OCI-LY1 (cell line): ENCODE data around the gene DGCR8.

Experiments used
- H2AFZ ChIP-seq: fragments of 200-600 bp; sonication (generic), shearing (Covaris generic); 2 replicates; pipeline ENCODE4 v1.6.0; 2014; ENCODE audit warnings: antibody characterized with exemption, mild to moderate bottlenecking, low read length
- H3F3A ChIP-seq: fragments of 200-600 bp; sonication (generic), shearing (Covaris generic); 2 replicates; pipeline ENCODE4 v1.6.0; 2014; ENCODE audit warnings: mild to moderate bottlenecking, antibody characterized with exemption, low read length, moderate library complexity; ENCODE audit not compliant: insufficient read depth
- H3K27ac ChIP-seq: fragments of 200-600 bp; sonication (generic); 2 replicates; pipeline ENCODE4 v1.5.1; 2014; ENCODE audit warnings: low read length, mixed run types, mild to moderate bottlenecking, low read depth; ENCODE audit not compliant: poor library complexity, severe bottlenecking
- H3K27me3 ChIP-seq: fragments of 200-600 bp; sonication (generic); 2 replicates; pipeline ENCODE4 v1.6.0; 2014; ENCODE audit warnings: antibody characterized with exemption, mild to moderate bottlenecking, low read length, moderate library complexity; ENCODE audit not compliant: insufficient read depth
- H3K36me3 ChIP-seq: fragments of 200-600 bp; sonication (generic); 2 replicates; pipeline ENCODE4 v1.6.1; 2014; ENCODE audit warnings: mild to moderate bottlenecking, antibody characterized with exemption, low read length, moderate library complexity, mixed read lengths; ENCODE audit not compliant: insufficient read depth
- H3K4me1 ChIP-seq: fragments of 200-600 bp; sonication (generic); 2 replicates; pipeline ENCODE4 v1.5.1; 2014; ENCODE audit warnings: mild to moderate bottlenecking, low read length, moderate library complexity; ENCODE audit not compliant: insufficient read depth, severe bottlenecking
- H3K4me2 ChIP-seq: fragments of 200-600 bp; sonication (generic), shearing (Covaris generic); 2 replicates; pipeline ENCODE4 v1.6.1; 2014; ENCODE audit warnings: low read length
- H3K4me3 ChIP-seq: fragments of 200-600 bp; sonication (generic); 2 replicates; pipeline ENCODE4 v1.5.1; 2014; ENCODE audit warnings: low read length, low read depth, mild to moderate bottlenecking, mixed read lengths; ENCODE audit not compliant: poor library complexity, severe bottlenecking
- H3K79me2 ChIP-seq: fragments of 200-600 bp; shearing (Covaris generic); 2 replicates; pipeline ENCODE4 v1.6.1; 2016; ENCODE audit warnings: mixed run types, low read length, mixed read lengths; ENCODE audit not compliant: insufficient read depth
- H3K9ac ChIP-seq: fragments of 200-600 bp; sonication (generic), shearing (Covaris generic); 2 replicates; pipeline ENCODE4 v1.6.1; 2014; ENCODE audit warnings: mild to moderate bottlenecking, low read length, mixed read lengths
- H3K9me2 ChIP-seq: fragments of 200-600 bp; sonication (generic), shearing (Covaris generic); 2 replicates; pipeline ENCODE4 v1.6.1; 2014; ENCODE audit warnings: low read depth, mild to moderate bottlenecking, low read length, mixed read lengths
- H3K9me3 ChIP-seq: fragments of 200-600 bp; shearing (Covaris generic); 2 replicates; pipeline ENCODE4 v1.6.1; 2014; ENCODE audit warnings: low read length, mixed read lengths
- H4K20me1 ChIP-seq: fragments of 200-600 bp; sonication (generic), shearing (Covaris generic); 2 replicates; pipeline ENCODE4 v1.6.0; 2016; ENCODE audit warnings: mild to moderate bottlenecking, low read length; ENCODE audit not compliant: insufficient read depth
- EZH2 ChIP-seq: fragments of 200-600 bp; sonication (generic), shearing (Covaris generic); IDR thresholded peaks from 2 replicates; pipeline ENCODE4 v1.8.0; 2017; ENCODE audit warnings: borderline replicate concordance, mixed run types, mild to moderate bottlenecking, antibody characterized with exemption, low read length, moderate library complexity, mixed read lengths
- TF ChIP-seq, protein P1 (sequence below): fragments of 200-600 bp; sonication (generic), shearing (Covaris generic); IDR thresholded peaks from 2 replicates; pipeline ENCODE4 v1.5.1; 2017; ENCODE audit warnings: mild to moderate bottlenecking, antibody characterized with exemption, low read length, moderate library complexity, mixed read lengths

DGCR8 gene

DNA sequence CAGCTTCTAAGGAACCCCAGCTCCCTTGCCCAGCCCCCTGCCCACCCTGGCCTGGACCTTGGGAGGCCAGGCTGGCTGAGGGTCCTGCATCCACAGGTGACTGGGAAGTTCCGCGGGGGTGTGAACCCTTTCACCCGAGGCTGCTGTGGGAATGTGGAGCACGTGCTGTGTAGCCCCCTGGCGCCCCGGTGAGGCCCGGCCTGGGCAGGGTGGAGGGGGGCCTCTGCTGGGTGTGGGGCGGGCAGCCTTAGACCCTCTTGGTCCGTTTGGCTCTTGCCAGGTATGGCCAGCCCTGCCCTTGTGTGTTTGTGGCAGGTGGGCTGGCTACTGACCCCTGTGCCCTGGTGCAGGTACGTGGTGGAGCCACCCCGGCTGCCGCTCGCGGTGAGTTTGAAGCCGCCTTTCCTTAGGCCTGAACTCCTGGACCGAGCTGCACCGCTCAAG lies 60.5 kb downstream of the DGCR8 start:
- Histone ChIP-seq H3K27me3 (no peaks in the 10 kb centered on the region), H3K4me2 (no peak overlapping the region), H3K9me3 (no peaks in the 10 kb centered on the region), H3K27ac (no peak overlapping the region), H3K4me1 (peaks cover 10% of the 10 kb centered on the region), H3K36me3 (no peaks in the 10 kb centered on the region), H3K9me2 (no peaks in the 10 kb centered on the region), H2AFZ (no peak overlapping the region), H3K4me3 (no peak overlapping the region), H3K79me2 (no peaks in the 10 kb centered on the region), H3K9ac (no peak overlapping the region), H3F3A (no peaks in the 10 kb centered on the region), H4K20me1 (no peaks in the 10 kb centered on the region)
- TF ChIP-seq, protein P1, sequence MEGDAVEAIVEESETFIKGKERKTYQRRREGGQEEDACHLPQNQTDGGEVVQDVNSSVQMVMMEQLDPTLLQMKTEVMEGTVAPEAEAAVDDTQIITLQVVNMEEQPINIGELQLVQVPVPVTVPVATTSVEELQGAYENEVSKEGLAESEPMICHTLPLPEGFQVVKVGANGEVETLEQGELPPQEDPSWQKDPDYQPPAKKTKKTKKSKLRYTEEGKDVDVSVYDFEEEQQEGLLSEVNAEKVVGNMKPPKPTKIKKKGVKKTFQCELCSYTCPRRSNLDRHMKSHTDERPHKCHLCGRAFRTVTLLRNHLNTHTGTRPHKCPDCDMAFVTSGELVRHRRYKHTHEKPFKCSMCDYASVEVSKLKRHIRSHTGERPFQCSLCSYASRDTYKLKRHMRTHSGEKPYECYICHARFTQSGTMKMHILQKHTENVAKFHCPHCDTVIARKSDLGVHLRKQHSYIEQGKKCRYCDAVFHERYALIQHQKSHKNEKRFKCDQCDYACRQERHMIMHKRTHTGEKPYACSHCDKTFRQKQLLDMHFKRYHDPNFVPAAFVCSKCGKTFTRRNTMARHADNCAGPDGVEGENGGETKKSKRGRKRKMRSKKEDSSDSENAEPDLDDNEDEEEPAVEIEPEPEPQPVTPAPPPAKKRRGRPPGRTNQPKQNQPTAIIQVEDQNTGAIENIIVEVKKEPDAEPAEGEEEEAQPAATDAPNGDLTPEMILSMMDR = no peak
- TF ChIP-seq EZH2 = no peak

DNA sequence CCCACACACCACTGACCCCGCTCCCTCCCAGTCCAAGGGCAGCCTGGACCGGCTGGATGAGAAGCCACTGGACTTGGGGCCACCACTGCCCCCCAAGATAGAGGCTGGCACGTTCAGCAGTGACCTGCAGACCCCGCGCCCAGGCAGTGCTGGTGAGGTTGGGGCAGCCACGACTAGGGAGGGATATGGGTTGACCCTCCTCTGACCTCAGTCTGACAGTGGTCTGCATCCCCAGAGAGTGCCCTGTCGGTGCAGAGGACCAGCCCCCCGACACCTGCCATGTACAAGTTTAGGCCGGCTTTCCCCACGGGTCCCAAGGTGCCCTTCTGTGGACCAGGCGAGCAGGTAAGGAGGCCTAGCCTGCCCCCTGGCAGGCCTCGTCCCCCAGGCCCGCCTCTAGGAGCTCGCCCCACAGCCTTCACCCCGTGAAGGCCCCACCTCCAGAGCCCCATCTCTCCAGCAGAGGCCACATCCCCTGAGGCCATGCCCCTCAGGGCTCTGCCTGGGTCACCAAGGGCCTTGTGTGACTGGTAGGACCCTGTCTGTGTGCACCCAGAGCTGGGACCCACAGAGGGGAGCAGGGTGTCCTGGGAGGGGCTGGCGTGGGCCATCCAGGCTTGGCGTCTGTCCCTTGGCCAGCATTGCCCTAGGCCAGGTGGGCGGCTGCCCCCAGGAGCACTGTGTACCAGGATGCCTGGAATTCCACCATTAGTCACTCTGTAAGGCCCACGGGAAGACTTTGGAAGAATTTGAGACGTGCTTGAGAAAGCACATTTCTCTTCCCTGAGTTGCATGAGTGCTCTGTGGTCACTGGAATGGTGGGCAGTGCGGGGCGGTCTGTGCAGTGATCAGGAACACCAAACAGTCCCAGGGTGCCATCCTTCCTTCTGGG lies 61.4 kb downstream of the DGCR8 start:
- Histone ChIP-seq H3K9me3 (no peaks in the 10 kb centered on the region), H3K9ac (no peak overlapping the region), H4K20me1 (no peaks in the 10 kb centered on the region), H3F3A (no peaks in the 10 kb centered on the region), H3K4me1 (peaks cover under 1% of the 10 kb centered on the region), H3K27me3 (no peaks in the 10 kb centered on the region), H3K79me2 (no peaks in the 10 kb centered on the region), H3K4me2 (no peak overlapping the region), H3K36me3 (no peaks in the 10 kb centered on the region), H3K4me3 (no peak overlapping the region), H3K9me2 (no peaks in the 10 kb centered on the region), H2AFZ (no peak overlapping the region), H3K27ac (no peak overlapping the region)
- TF ChIP-seq, protein P1 = no peak
- TF ChIP-seq EZH2 = no peak

DNA sequence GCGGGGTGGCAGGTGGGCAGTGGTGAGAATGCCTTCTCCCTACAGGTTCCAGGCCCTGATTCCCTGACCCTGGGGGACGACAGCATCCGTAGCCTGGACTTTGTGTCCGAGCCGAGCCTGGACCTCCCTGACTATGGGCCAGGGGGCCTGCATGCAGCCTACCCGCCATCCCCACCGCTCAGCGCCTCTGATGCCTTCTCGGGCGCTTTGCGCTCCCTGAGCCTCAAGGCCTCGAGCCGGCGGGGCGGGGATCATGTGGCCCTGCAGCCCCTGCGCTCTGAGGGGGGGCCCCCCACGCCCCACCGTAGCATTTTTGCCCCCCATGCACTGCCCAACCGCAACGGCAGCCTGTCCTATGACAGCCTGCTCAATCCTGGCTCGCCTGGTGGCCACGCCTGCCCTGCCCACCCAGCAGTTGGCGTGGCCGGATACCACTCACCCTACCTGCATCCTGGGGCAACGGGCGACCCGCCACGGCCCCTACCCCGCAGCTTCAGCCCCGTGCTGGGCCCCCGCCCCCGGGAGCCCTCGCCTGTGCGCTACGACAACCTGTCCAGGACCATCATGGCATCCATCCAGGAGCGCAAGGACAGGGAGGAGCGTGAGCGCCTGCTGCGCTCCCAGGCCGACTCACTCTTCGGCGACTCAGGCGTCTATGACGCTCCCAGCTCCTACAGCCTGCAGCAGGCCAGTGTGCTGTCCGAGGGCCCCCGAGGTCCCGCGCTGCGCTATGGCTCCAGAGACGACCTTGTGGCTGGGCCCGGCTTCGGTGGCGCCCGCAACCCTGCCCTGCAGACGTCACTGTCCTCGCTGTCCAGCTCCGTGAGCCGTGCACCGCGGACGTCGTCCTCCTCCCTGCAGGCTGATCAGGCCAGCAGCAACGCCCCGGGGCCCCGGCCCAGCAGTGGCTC lies 62.9 kb downstream of the DGCR8 start:
- no peak overlapping the region for H3K4me3 ChIP-seq
- TF ChIP-seq, protein P1 = no peak
- no peak for TF ChIP-seq EZH2
- H3K9ac ChIP-seq = no peak overlapping the region
- no peaks in the 10 kb centered on the region for H3F3A ChIP-seq
- H3K27ac ChIP-seq = no peak overlapping the region
- no peak overlapping the region for H3K4me2 ChIP-seq
- no peaks in the 10 kb centered on the region for H3K9me2 ChIP-seq
- H2AFZ ChIP-seq = no peak overlapping the region
- no peaks in the 10 kb centered on the region for H4K20me1 ChIP-seq
- no peaks in the 10 kb centered on the region for H3K9me3 ChIP-seq
- no peaks in the 10 kb centered on the region for H3K27me3 ChIP-seq
- no peaks in the 10 kb centered on the region for H3K36me3 ChIP-seq
- no peaks in the 10 kb centered on the region for H3K4me1 ChIP-seq
- H3K79me2 ChIP-seq = no peaks in the 10 kb centered on the region
